Neural crest cell (in vitro differentiated cells): Measurements from ENCODE around the gene PLA2G3. TPM values are rescaled to one million over a fixed set of nuclear protein-coding genes. Genes with fewer than 3 reads are reported as not detected.
A peak's percentile ranks its signal among the peaks of the same experiment; 100 is the strongest.

Experiments used
- DNase-seq: peaks from one replicate; pipeline ENCODE4 v3.0.0; 2021; ENCODE audit warnings: low read depth, mixed read lengths, low spot score
- H3K27ac Mint-ChIP-seq: one replicate; pipeline ENCODE4 v1.8.0; 2021; ENCODE audit warnings: mild to moderate bottlenecking, mixed read lengths; ENCODE audit not compliant: unreplicated experiment
- H3K27me3 Mint-ChIP-seq: 2 replicates; pipeline ENCODE4 v1.8.0; 2021; ENCODE audit warnings: low read depth, mild to moderate bottlenecking, mixed read lengths
- H3K36me3 Mint-ChIP-seq: 2 replicates; pipeline ENCODE4 v1.8.0; 2021; ENCODE audit warnings: low read depth, mild to moderate bottlenecking, mixed read lengths
- H3K4me1 Mint-ChIP-seq: 2 replicates; pipeline ENCODE4 v1.8.0; 2021; ENCODE audit warnings: mixed read lengths
- H3K4me3 Mint-ChIP-seq: one replicate; pipeline ENCODE4 v1.8.0; 2021; ENCODE audit warnings: mild to moderate bottlenecking, mixed read lengths
- H3K9me3 Mint-ChIP-seq: 2 replicates; pipeline ENCODE4 v1.8.0; 2021; ENCODE audit warnings: mixed read lengths
- total RNA-seq: library from RNA; stranded (reverse); gene quantifications from 2 replicates; pipeline ENCODE4 v1.2.1, GENCODE V29; 2021
- TF ChIP-seq, protein P1 (sequence below): fragments of 200-600 bp; sonication (generic); conservative IDR thresholded peaks from 2 replicates; pipeline ENCODE4 v1.5.0; 2021; ENCODE audit warnings: antibody characterized with exemption, mild to moderate bottlenecking

Gene PLA2G3
- total RNA-seq, 1 donor from 2014 or later, result 24.7 TPM

DNA sequence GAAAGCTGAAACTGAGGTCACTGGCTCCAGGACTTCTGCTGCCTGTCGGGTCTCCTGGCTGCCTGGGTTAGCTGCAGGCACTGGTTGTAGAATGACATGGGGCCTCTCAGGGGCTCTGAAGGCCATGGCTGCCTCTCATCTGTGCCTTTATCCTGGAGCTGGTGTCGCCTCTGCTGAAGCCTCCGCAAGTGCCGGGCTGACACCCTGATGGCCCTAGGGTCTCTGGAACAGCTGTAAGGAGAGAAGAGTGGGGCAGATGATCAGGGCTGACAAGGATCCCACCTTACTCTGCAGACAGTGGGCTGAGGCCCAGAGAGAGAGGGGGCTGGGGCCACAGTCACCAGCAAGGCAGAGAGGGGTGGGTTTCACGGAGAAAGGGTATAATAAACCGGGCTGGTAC is 4.6 kb downstream of the PLA2G3 start:
- Mint-ChIP-seq H3K27ac (no peak overlapping the region), H3K36me3 (no peaks in the 10 kb centered on the region), H3K27me3 (no peaks in the 10 kb centered on the region), H3K4me3 (peak overlapping the region; percentile 54), H3K4me1 (peaks cover 30% of the 10 kb centered on the region), H3K9me3 (no peaks in the 10 kb centered on the region)
- DNase-seq, result no peak
- TF ChIP-seq, protein P1, sequence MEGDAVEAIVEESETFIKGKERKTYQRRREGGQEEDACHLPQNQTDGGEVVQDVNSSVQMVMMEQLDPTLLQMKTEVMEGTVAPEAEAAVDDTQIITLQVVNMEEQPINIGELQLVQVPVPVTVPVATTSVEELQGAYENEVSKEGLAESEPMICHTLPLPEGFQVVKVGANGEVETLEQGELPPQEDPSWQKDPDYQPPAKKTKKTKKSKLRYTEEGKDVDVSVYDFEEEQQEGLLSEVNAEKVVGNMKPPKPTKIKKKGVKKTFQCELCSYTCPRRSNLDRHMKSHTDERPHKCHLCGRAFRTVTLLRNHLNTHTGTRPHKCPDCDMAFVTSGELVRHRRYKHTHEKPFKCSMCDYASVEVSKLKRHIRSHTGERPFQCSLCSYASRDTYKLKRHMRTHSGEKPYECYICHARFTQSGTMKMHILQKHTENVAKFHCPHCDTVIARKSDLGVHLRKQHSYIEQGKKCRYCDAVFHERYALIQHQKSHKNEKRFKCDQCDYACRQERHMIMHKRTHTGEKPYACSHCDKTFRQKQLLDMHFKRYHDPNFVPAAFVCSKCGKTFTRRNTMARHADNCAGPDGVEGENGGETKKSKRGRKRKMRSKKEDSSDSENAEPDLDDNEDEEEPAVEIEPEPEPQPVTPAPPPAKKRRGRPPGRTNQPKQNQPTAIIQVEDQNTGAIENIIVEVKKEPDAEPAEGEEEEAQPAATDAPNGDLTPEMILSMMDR, result no peak

DNA sequence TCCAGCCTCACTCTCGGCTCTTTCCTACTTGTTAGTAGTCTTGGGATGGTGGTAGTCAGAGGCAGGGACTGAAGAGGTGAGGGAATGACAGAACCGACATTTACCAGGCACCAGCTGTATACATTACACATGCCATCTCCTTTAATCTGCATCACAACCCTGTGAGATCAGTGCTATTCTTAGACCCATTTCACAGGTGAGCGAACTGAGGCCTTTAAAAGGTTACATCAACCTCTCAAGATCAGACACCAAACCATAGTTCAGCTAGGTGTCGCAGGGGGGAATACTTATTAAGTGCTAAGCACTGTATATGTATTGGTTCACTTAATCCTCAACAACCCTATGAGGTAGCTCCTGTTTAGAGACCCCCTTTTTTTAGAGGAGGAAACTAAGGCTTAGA is 5.6 kb downstream of the PLA2G3 start:
- Mint-ChIP-seq H3K27me3 (no peaks in the 10 kb centered on the region), H3K4me3 (no peak overlapping the region), H3K4me1 (peaks cover 22% of the 10 kb centered on the region), H3K36me3 (no peaks in the 10 kb centered on the region), H3K27ac (no peak overlapping the region), H3K9me3 (no peaks in the 10 kb centered on the region)
- DNase-seq, result no peak
- TF ChIP-seq, protein P1, result no peak

DNA sequence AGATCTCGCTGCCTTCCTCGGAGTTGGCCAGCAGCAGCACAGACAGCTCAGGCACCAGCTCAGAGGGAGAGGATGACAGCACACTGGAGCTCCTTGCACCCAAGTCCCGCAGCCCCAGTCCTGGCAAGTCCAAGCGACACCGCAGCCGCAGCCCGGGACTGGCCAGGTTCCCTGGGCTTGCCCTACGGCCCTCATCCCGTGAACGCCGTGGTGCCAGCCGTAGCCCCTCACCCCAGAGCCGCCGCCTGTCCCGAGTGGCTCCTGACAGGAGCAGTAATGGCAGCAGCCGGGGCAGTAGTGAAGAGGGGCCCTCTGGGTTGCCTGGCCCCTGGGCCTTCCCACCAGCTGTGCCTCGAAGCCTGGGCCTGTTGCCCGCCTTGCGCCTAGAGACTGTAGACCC is 6.4 kb downstream of the PLA2G3 start:
- TF ChIP-seq, protein P1, result no peak
- Mint-ChIP-seq H3K36me3 (no peaks in the 10 kb centered on the region), H3K27me3 (no peaks in the 10 kb centered on the region), H3K9me3 (no peaks in the 10 kb centered on the region), H3K27ac (no peak overlapping the region), H3K4me1 (peaks cover 14% of the 10 kb centered on the region), H3K4me3 (no peak overlapping the region)
- no peak for DNase-seq

DNA sequence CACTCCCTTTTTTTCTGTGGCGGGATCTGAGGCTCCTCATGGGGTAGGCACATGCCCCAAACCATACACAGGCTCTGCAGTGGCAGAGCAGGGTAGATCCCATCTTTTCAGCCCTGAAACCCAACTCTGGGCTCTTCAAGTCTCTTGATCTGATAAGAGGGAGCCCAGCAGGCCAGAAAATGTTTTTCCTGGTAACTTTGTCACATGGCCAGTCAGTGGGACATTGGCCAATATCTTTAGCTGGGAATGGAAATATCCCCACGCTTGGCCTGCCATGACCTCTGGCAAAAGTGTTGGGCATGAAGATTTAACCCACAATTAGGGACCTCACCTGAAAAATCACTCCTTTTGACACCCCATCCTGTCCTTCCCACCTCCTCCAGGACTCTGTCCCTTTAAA is 9.4 kb downstream of the PLA2G3 start:
- Mint-ChIP-seq H3K36me3 (no peaks in the 10 kb centered on the region), H3K27ac (no peak overlapping the region), H3K9me3 (no peaks in the 10 kb centered on the region), H3K4me1 (no peaks in the 10 kb centered on the region), H3K4me3 (no peak overlapping the region), H3K27me3 (no peaks in the 10 kb centered on the region)
- DNase-seq, result no peak
- TF ChIP-seq, protein P1, result no peak

DNA sequence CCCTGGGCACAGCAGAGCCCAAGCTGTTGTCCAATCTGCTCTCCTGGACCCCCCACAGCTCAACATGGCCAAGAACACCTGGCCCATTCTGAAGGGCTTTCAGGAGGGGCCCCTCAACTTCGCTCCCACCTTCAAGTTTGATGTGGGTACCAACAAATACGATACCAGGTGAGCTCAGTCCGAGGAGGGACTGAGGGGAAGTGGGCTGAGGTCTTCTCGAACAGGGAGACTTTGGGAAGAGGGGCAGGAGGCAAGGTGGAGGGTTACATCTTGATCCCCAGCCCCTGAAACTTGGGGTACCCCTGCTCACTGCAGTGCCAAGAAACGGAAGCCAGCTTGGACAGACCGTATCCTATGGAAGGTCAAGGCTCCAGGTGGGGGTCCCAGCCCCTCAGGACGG is 12.2 kb downstream of the PLA2G3 start:
- TF ChIP-seq, protein P1, result no peak
- DNase-seq, result no peak
- Mint-ChIP-seq H3K27me3 (no peaks in the 10 kb centered on the region), H3K4me1 (peaks cover 9% of the 10 kb centered on the region), H3K36me3 (no peaks in the 10 kb centered on the region), H3K9me3 (no peaks in the 10 kb centered on the region), H3K27ac (no peak overlapping the region), H3K4me3 (no peak overlapping the region)
